Activated CD4-positive, CD25-positive, alpha-beta regulatory T cell treated with anti-CD3 and anti-CD28 coated beads, Interleukin-2, amount 50 U/mL, for 24 hours (primary cell): ENCODE data around the gene ITCH.
"Not testable (repeated sequence)": the region's sequence is repeated elsewhere in the genome, so short reads cannot be mapped to it uniquely, and the experiment has no call there.

ENCODE experiments used
- ATAC-seq, 2 donors: fragments of 150-1000 bp; cut with Tn5 transposase; one replicate each; pipeline ENCODE4 v1.10.0; 2021; ENCODE audit warnings: mild to moderate bottlenecking in 1 of 2, moderate library complexity in 1 of 2

Gene ITCH

GRCh38 chr20:34363062-34363464 is at the start of gene ITCH:
ITCH (plus strand) TSS chr20:34363273; CDS start chr20:34393812, 30,539 bp downstream.
- ATAC-seq: peak; percentile 100

- no peak for ATAC-seq
These were observed 47.8 kb upstream of the ITCH start for GRCh38 chr20:34315236-34315635.

GRCh38 chr20:34316196-34316814 is 46.8 kb upstream of the ITCH start:
- no peak for ATAC-seq

- ATAC-seq: no peak
These were observed 44.2 kb upstream of the ITCH start for GRCh38 chr20:34318609-34319443.

GRCh38 chr20:34320861-34321260 is 42.2 kb upstream of the ITCH start:
- ATAC-seq: no peak

- no peak for ATAC-seq
These were observed 40.6 kb upstream of the ITCH start for GRCh38 chr20:34322267-34323105.

- no peak for ATAC-seq
These were observed 38.5 kb upstream of the ITCH start for GRCh38 chr20:34324541-34324940.

GRCh38 chr20:34328207-34328606 is 34.9 kb upstream of the ITCH start:
- ATAC-seq: not testable (repeated sequence)

- no peak for ATAC-seq
These were observed 34.0 kb upstream of the ITCH start for GRCh38 chr20:34328928-34329677.

- not testable (repeated sequence) for ATAC-seq
These were observed 32.1 kb upstream of the ITCH start for GRCh38 chr20:34330861-34331544.

GRCh38 chr20:34331838-34332237 is 31.2 kb upstream of the ITCH start:
- ATAC-seq: no peak

- no peak for ATAC-seq
These were observed 30.7 kb upstream of the ITCH start for GRCh38 chr20:34332262-34332920.

GRCh38 chr20:34333786-34334185 is 29.3 kb upstream of the ITCH start:
- ATAC-seq: no peak

- no peak for ATAC-seq
These were observed 28.2 kb upstream of the ITCH start for GRCh38 chr20:34334654-34335407.

GRCh38 chr20:34337544-34337943 is 25.5 kb upstream of the ITCH start:
- no peak for ATAC-seq

GRCh38 chr20:34337982-34338726 is 24.9 kb upstream of the ITCH start:
- no peak for ATAC-seq

GRCh38 chr20:34340726-34341125 is 22.3 kb upstream of the ITCH start:
- ATAC-seq: not testable (repeated sequence)

GRCh38 chr20:34341199-34341598 is 21.9 kb upstream of the ITCH start:
- ATAC-seq: not testable (repeated sequence)

GRCh38 chr20:34343458-34344211 is 19.4 kb upstream of the ITCH start:
- no peak for ATAC-seq
